Activated T-helper 2 cell treated with anti-CD3 and anti-CD28 coated beads, Interferon-gamma antibody, Interleukin-2, Interleukin-4, amounts not matched to agents 10 μg/mL and 5 μg/mL and 100 μg/mL, durations not matched to agents 14 hours and 24 hours and 36 hours (primary cell): ENCODE data around the gene PRRC2A. TPM values are rescaled to one million over a fixed set of nuclear protein-coding genes. Genes with fewer than 3 reads are reported as not detected.

Experiments used
- DNase-seq: peaks from one replicate; pipeline ENCODE4 v3.0.0; 2021; ENCODE audit warnings: low spot score
- H3K27ac Mint-ChIP-seq: one replicate; pipeline ENCODE4 v1.8.0; 2021; ENCODE audit warnings: mixed read lengths
- H3K27me3 Mint-ChIP-seq: one replicate; pipeline ENCODE4 v1.8.0; 2021; ENCODE audit warnings: low read depth, mixed read lengths
- H3K36me3 Mint-ChIP-seq: one replicate; pipeline ENCODE4 v1.8.0; 2021; ENCODE audit warnings: low read depth, mixed read lengths
- H3K4me1 Mint-ChIP-seq: one replicate; pipeline ENCODE4 v1.8.0; 2021; ENCODE audit warnings: low read depth, mixed read lengths
- H3K4me3 Mint-ChIP-seq: one replicate; pipeline ENCODE4 v1.8.0; 2021; ENCODE audit warnings: low read depth, mild to moderate bottlenecking, moderate library complexity, mixed read lengths
- H3K9me3 Mint-ChIP-seq: one replicate; pipeline ENCODE4 v1.8.0; 2021; ENCODE audit warnings: mixed read lengths
- intact Hi-C: fragments of 100-400 bp; cut with micrococcal nuclease; formaldehyde crosslinking; loops from one replicate; pipeline ENCODE4 v1.15.1; 2023
- total RNA-seq: library from RNA; stranded (reverse); gene quantifications from 2 replicates; pipeline ENCODE4 v1.2.3, GENCODE V29; 2022

The PRRC2A gene
- total RNA-seq, 1 donor from 2014 or later, result 304 TPM

DNA sequence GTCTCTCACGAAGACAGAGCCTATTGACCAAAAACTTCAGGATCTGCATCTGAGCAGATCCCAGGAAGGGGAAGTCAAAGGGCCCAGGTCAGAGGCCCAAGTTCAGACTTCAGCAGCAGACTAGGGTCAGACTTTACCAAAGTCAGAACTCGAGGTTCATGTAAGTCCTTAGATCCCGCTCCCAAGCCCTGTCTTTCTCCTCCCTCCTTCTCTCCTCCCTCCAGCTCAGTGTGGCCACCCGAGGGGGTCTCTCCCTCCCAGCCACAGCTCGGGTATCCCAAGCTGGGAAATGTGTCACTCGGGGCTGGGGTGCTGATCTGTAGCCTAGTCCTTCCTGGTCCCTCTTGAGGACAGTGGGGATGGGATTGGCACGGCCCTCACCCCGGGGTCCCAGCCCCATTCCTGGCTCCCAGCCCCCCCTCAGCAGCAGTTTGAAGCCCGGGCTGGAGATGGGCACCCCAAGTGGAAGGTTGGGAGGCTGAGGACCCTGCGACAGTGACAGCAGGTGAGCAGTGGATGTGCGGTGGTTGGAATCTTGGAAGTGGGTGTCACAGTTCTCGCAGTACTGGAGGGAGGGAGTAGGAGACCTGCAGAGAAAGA is 41.7 kb downstream of the PRRC2A start:
- H3K9me3 Mint-ChIP-seq, result no peaks in the 10 kb centered on the region
- H3K4me3 Mint-ChIP-seq, result peak overlapping the region; percentile 18
- H3K4me1 Mint-ChIP-seq, result peaks cover 61% of the 10 kb centered on the region
- H3K27ac Mint-ChIP-seq, result peak overlapping the region; percentile 8
- intact Hi-C loops, result loop anchor here (5.0 kb wide), 1 partner anchor 1755 kb away; the partner anchor contains the start of gene CUTA
- peaks cover 79% of the 10 kb centered on the region for H3K36me3 Mint-ChIP-seq
- H3K27me3 Mint-ChIP-seq, result no peaks in the 10 kb centered on the region
- no peak for DNase-seq

DNA sequence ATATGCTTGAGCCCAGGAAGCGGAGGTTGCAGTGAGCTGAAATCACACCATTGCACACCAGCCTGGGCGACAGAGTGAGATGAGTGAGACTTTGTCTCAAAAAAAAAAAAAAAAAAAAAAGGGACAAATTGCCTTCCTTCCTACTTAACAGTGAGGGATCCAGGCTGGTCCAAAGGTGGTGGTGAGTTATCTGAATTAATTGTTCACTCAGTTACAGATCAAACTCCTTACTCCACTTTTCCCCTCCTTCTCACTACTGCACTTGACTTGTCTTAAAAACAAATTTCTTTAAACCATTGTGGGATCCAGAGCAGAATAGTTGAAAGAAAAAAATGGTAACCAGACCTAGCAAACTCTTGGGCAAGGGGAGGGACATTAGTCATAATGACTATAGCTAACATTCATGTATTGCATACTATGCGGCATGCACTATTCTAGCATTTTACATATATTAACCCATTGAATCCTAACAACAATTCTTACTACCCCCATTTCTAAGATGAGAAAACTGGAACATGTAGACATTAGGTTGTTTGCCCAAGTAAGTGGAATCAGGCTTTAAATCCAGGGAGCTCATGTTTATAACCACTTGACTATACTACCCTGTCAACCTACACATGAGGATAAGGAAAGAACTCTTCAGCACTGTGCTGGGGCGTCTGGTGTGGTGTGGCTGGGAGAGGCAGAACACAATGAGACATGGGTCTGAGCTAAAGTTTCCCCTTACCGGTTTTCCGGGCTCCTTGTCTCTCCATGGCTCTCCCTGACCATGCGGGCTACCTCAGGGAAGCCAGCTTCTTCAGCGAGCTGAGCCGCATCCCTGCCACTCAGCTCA is 42.8 kb downstream of the PRRC2A start:
- Mint-ChIP-seq H3K27me3 (no peaks in the 10 kb centered on the region), H3K4me3 (peak overlapping the region; percentile 96), H3K36me3 (peaks cover 79% of the 10 kb centered on the region), H3K9me3 (no peaks in the 10 kb centered on the region), H3K27ac (peak overlapping the region; percentile 94), H3K4me1 (peaks cover 60% of the 10 kb centered on the region)
- intact Hi-C loops, result loop anchor here (5.0 kb wide), 1 partner anchor 1754 kb away; the partner anchor contains the start of gene CUTA
- no peak for DNase-seq

DNA sequence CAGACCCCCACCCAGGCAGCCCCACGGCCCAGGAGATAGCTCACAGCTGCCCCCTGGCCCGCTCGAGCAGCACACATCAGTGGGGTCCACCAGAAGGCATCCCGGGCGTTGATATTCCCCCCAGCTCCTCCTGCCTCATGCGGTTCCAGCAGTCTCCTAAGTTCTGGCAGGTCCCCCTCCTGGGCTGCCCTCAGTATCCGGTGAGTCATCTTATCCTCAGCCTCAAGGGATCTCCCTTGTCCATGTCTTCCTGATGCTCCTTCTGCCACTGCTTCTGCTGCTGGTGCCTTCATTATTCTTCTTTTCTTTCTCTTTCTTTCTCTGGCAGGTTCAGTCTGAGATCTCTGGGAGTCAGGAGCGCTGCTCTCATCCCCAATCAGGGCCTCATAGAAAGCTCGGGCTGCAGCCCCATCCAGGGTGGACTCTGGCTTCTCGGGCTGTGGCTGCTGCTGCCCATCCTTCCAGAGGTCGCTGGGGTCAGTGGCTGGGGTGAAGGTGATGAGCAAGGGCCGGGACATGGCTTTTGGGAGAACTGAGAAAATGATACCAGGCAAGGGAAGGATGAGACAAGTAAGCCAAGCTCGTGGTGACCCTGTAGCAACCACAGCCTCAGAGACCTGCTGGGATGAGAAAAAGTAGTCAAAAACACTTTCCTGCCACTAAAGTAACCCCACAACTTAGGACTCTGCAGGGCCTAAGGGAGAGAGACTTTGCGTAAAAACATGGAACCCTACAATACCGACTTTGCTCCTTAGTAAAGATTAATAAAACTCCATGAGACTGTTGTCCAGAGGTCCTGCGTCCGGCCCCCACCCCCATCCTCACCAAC is 43.7 kb downstream of the PRRC2A start:
- Mint-ChIP-seq H3K27ac (peak overlapping the region; percentile 94), H3K4me1 (peaks cover 52% of the 10 kb centered on the region), H3K27me3 (no peaks in the 10 kb centered on the region), H3K36me3 (peaks cover 86% of the 10 kb centered on the region), H3K9me3 (no peaks in the 10 kb centered on the region), H3K4me3 (peak overlapping the region; percentile 96)
- no peak for DNase-seq
- intact Hi-C loops, result loop anchor here (2.0 to 5.0 kb wide), 2 partner anchors 39 to 1753 kb away; partner anchors contain the start of genes ABHD16A and CUTA

DNA sequence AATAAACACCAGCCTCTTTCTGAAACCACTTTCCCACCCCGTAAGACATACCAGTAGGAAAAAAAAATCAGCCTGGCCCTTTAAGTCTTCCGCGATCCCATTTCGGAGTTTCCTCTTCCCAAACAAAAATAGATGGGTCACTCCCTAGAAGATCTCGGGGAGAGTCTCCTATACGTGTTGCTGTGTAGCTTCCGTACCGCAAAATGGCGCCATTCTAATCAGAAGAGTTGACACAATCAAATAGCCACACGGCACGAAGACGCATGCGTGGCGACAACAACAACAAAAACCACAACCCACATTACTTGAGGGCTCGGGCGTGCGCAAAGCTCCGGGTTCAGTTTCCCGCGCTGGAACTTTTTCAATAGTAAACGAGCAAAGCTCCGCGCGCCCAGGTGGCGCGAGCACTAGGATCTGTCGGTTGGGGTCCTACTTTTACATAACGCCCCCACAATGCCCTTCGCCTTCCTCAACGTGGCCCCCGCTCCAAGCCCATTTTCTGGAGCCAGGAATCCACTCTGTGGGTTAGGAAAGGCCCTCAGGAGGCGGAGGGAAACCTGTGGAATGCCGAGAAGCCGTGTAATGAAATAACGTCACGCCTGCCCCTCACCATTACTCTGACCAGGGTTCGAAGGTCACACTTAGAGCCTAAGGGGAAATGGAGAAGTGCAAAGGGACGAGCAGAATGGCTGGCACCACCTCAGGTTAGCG is 44.4 kb downstream of the PRRC2A start, which contains the start of gene GPANK1:
Gene GPANK1 (minus strand): TSS at position 208 of the 711 bp plus-strand sequence. CDS start 519 bp downstream, outside the sequence.
- intact Hi-C loops, result loop anchor here (1.0 to 5.0 kb wide), 8 partner anchors 13 to 1752 kb away; partner anchors contain the start of genes ABHD16A, BAG6, CUTA and DDX39B
- DNase-seq, result peak; percentile 89
- Mint-ChIP-seq H3K27ac (peak within 1 kb of the TSS; percentile 94), H3K27me3 (no peaks in the 10 kb centered on the region), H3K9me3 (no peaks in the 10 kb centered on the region), H3K4me1 (peaks cover 45% of the 10 kb centered on the region), H3K36me3 (peaks cover 86% of the 10 kb centered on the region), H3K4me3 (peak within 1 kb of the TSS; percentile 96)

DNA sequence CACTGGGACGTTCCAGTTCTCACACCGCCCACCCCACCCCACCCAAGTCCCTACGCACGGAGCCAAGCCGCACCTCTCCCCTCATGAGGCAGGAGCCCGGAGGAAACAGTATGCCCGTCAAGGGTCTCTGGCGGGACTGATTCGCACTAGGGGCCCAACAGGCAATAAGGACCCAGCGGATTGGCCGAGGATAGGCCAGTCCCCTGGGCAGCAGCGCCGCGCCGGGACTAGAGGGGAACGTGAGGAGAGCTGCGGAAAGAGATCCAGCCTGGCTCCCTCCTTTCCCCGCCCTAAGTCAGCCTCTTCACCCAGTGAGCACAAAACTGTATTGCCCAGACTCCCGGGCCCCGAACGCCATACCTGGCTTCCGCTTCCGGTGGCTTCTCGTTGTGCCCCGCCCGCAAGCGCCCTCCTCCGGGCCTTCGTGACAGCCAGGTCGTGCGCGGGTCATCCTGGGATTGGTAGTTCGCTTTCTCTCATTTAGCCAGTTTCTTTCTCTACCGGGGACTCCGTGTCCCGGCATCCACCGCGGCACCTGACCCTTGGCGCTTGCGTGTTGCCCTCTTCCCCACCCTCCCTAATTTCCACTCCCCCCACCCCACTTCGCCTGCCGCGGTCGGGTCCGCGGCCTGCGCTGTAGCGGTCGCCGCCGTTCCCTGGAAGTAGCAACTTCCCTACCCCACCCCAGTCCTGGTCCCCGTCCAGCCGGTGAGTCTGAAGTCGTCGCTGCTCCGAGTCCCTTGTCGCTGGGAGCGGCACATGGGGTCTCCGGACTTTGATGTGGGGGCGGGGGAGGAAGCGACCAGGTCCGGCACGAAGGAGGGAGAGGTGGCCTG is 45.2 kb downstream of the PRRC2A start, which contains the start of gene CSNK2B:
Gene CSNK2B (plus strand): TSS at position 580 of the 836 bp plus-strand sequence. CDS start 752 bp downstream, outside the sequence.
- Mint-ChIP-seq H3K27ac (peak within 1 kb of the TSS; percentile 94), H3K4me3 (peak within 1 kb of the TSS; percentile 96), H3K27me3 (no peaks in the 10 kb centered on the region), H3K36me3 (peaks cover 89% of the 10 kb centered on the region), H3K9me3 (no peaks in the 10 kb centered on the region), H3K4me1 (peaks cover 43% of the 10 kb centered on the region)
- intact Hi-C loops, result loop anchor here (1.0 to 5.0 kb wide), 7 partner anchors 13 to 232 kb away; partner anchors contain the start of genes ABHD16A, BAG6, DDX39B and EHMT2
- DNase-seq, result peak; percentile 98

DNA sequence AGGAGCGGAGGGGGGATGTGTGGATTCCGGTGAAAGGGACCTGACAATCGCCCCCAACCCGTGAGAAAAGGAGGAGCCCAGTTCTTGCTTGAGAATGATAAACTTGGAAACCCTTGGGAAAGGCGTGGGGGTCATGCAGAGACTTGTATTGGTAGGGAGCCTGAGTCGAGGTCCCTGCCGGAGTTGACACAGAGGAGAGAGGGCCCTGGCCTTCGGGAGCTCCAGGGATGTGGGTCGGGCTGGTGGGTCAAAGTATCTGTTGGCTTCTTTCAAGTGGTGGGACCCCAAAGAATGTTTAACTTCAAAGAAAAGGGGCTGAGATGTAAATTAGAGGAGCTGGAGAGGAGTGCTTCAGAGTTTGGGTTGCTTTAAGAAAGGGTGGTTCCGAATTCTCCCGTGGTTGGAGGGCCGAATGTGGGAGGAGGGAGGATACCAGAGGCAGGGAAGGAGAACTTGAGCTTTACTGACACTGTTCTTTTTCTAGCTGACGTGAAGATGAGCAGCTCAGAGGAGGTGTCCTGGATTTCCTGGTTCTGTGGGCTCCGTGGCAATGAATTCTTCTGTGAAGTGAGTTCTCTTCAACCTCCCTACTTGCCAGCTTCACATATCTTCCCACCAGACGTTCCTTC is 45.9 kb downstream of the PRRC2A start:
- DNase-seq, result no peak
- intact Hi-C loops, result loop anchor here (5.0 kb wide), 1 partner anchor 231 kb away; the partner anchor contains the start of gene EHMT2
- Mint-ChIP-seq H3K4me3 (peak overlapping the region; percentile 96), H3K27ac (peak overlapping the region; percentile 94), H3K4me1 (peaks cover 37% of the 10 kb centered on the region), H3K9me3 (no peaks in the 10 kb centered on the region), H3K36me3 (peaks cover 89% of the 10 kb centered on the region), H3K27me3 (no peaks in the 10 kb centered on the region)

DNA sequence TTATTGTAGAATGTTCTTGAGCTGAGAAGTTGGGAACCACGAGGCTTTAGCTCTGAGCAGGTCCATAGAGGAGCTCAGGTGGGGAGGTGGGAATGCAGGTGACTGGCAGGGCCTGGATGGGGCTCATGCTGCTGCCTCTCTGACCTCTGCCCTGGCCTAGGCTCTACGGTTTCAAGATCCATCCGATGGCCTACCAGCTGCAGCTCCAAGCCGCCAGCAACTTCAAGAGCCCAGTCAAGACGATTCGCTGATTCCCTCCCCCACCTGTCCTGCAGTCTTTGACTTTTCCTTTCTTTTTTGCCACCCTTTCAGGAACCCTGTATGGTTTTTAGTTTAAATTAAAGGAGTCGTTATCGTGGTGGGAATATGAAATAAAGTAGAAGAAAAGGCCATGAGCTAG is 49.2 kb downstream of the PRRC2A start, which contains the start of gene LY6G5B:
Gene LY6G5B (plus strand): TSS at position 301 of the 400 bp plus-strand sequence. CDS start 975 bp downstream, outside the sequence.
- no peak for DNase-seq
- intact Hi-C loops, result loop anchor here (5.0 kb wide), 1 partner anchor 228 kb away; the partner anchor contains the start of gene EHMT2
- no peaks in the 10 kb centered on the region for H3K27me3 Mint-ChIP-seq
- H3K4me1 Mint-ChIP-seq, result peaks cover 16% of the 10 kb centered on the region
- H3K9me3 Mint-ChIP-seq, result no peaks in the 10 kb centered on the region
- peaks cover 81% of the 10 kb centered on the region for H3K36me3 Mint-ChIP-seq
- no peak within 1 kb of the TSS for H3K4me3 Mint-ChIP-seq
- no peak within 1 kb of the TSS for H3K27ac Mint-ChIP-seq

DNA sequence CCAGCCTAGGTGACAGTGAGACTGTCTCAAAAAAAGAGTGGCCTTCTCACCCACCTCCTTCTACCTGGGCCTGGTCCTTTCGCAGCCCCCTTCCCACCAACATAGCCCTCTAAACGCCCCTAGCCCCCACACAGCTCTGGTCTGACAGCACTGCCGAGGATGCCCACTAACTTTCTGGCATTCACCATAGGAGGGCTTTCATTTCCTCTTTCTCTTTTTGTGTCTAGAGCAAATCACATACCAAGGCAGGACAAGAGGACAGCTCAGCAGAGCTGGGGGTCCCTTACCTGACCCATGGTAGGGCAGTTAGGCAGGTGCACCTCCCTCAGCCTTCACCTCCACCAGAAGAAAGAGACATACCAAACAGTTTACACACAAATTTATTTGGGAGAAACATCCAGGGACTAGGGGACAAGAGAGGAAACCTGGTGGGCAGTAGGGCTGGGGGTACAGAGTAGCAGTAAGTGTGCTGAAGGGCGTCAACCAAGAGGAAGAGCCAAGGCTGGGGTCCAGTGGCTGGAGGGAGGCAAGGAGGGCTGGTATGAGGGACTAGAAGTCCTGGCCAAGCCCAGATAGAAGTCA is 55.9 kb downstream of the PRRC2A start:
- Mint-ChIP-seq H3K36me3 (peaks cover 23% of the 10 kb centered on the region), H3K4me1 (peaks cover 19% of the 10 kb centered on the region), H3K4me3 (no peak overlapping the region), H3K27ac (no peak overlapping the region), H3K9me3 (no peaks in the 10 kb centered on the region), H3K27me3 (no peaks in the 10 kb centered on the region)
- no peak for DNase-seq
- intact Hi-C loops, result no loop called here

DNA sequence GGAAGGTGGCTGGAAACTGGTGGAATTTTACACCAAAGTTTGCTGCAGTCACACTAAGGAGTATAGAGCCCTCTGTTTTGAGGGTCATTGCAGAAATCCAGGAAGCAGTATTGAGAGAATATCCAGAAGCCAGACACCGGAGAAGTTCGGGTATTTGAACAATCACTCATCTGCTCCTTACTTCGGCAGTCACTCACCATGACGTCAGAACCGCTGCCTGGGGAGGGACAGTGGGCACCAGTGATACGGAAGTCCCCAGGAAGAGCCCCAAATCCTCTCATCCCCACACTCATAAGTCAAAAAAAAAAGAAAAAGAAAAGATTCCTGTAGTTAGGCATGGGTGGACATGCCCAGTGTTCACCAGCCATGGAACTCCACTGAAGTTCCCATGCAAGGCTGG is 56.4 kb downstream of the PRRC2A start:
- no peak for DNase-seq
- intact Hi-C loops, result no loop called here
- H3K27ac Mint-ChIP-seq, result no peak overlapping the region

DNA sequence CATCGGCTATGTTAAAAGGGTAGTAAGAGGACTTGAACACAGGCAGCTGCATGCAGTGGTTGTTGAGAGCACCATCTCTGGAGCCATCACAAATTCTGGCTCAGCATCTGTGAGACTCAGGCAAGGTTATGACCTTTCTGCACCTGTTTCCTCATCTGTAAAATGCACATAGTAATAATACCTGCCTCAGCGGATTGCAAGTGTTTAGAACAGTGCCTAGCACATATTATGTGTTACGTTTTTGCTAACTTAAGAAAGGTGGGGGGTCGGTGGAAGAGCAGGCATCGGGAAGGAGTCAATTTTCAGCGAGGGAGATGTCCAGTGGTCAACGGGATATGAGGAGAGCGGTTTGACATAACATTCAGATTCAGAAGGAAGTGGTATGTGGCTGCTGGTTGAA is 57.4 kb downstream of the PRRC2A start:
- intact Hi-C loops, result no loop called here
- Mint-ChIP-seq H3K36me3 (peaks cover 8% of the 10 kb centered on the region), H3K4me1 (peaks cover 21% of the 10 kb centered on the region), H3K27ac (no peak overlapping the region), H3K4me3 (no peak overlapping the region), H3K9me3 (no peaks in the 10 kb centered on the region), H3K27me3 (no peaks in the 10 kb centered on the region)
- DNase-seq, result no peak

More for the DNA sequence above, 56.4 kb downstream of the PRRC2A start:
- Mint-ChIP-seq H3K9me3 (no peaks in the 10 kb centered on the region), H3K36me3 (peaks cover 19% of the 10 kb centered on the region), H3K4me1 (peaks cover 21% of the 10 kb centered on the region), H3K27me3 (no peaks in the 10 kb centered on the region), H3K4me3 (no peak overlapping the region)
